Thoracic aorta (tissue), 2 donors: ENCODE data around the gene GDF7. TPM values are rescaled to one million over a fixed set of nuclear protein-coding genes. Genes with fewer than 3 reads are reported as not detected.

Experiments
- ATAC-seq: fragments of 150-250 bp; one replicate; pipeline ENCODE4 v1.8.0; 2017; ENCODE audit warnings: low read depth; ENCODE audit not compliant: insufficient number of reproducible peaks, low FRiP score
- DNase-seq: peaks from one replicate; pipeline ENCODE4 v3.0.0-alpha.2; 2020; ENCODE audit warnings: low spot score
- H3K27ac ChIP-seq, 2 donors: fragments of 200-600 bp; sonication (generic); 1 replicate in 1 of 2; 2 replicates in 1 of 2; pipeline ENCODE4 v1.5.1; 2016; ENCODE audit warnings: mild to moderate bottlenecking in 2 of 2, moderate library complexity in 2 of 2
- H3K27me3 ChIP-seq: fragments of 200-600 bp; sonication (generic); replicated peaks from 2 replicates; pipeline ENCODE4 v1.6.0; 2016; ENCODE audit warnings: mild to moderate bottlenecking; ENCODE audit not compliant: insufficient read depth
- H3K36me3 ChIP-seq: fragments of 200-600 bp; sonication (generic); one replicate; pipeline ENCODE4 v1.5.1; 2016
- H3K4me1 ChIP-seq, 2 donors: fragments of 200-600 bp; sonication (generic); 1 replicate in 1 of 2; 2 replicates in 1 of 2; pipeline versions ENCODE4 v1.5.1 to v1.6.0; 2016; ENCODE audit warnings: low read depth in 2 of 2, mild to moderate bottlenecking in 1 of 2; ENCODE audit not compliant: control insufficient read depth in 1 of 2
- H3K4me3 ChIP-seq: fragments of 200-600 bp; sonication (generic); 2 replicates; pipeline ENCODE4 v1.5.1; 2016; ENCODE audit warnings: mild to moderate bottlenecking
- H3K9me3 ChIP-seq: fragments of 200-600 bp; sonication (generic); 2 replicates; pipeline ENCODE4 v1.5.1; 2016
- total RNA-seq, 2 donors: library from RNA; depleted of rRNA; stranded (reverse); fragments of >200 nt; gene quantifications; one replicate each; pipeline versions ENCODE4 v1.1.0 to v1.2.3, GENCODE V29; 2016
- TF ChIP-seq, protein P1 (sequence below): fragments of 200-600 bp; sonication (generic); IDR thresholded peaks from one replicate; pipeline ENCODE4 v1.5.1; 2019; ENCODE audit warnings: antibody characterized with exemption

The GDF7 gene
- total RNA-seq, 2 donors from 2014 or later = 39.7 to 40.7 TPM

DNA sequence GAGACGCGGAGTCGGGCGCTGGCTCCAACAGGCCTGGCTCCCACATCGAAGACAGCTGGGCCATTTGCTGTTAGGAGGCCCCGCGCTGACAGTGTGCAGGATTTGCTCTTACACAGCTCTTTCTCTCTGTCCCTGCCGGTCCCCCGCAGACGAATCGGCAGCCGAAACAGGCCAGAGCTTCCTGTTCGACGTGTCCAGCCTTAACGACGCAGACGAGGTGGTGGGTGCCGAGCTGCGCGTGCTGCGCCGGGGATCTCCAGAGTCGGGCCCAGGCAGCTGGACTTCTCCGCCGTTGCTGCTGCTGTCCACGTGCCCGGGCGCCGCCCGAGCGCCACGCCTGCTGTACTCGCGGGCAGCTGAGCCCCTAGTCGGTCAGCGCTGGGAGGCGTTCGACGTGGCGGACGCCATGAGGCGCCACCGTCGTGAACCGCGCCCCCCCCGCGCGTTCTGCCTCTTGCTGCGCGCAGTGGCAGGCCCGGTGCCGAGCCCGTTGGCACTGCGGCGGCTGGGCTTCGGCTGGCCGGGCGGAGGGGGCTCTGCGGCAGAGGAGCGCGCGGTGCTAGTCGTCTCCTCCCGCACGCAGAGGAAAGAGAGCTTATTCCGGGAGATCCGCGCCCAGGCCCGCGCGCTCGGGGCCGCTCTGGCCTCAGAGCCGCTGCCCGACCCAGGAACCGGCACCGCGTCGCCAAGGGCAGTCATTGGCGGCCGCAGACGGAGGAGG lies 3.5 kb downstream of the GDF7 start:
- DNase-seq (no peak), ATAC-seq (no peak)
- H3K4me1 ChIP-seq = peaks cover 12 to 74% of the 10 kb centered on the region in 2 donors
- H3K9me3 ChIP-seq = no peaks in the 10 kb centered on the region
- no peak overlapping the region for H3K4me3 ChIP-seq
- H3K27me3 ChIP-seq = no peaks in the 10 kb centered on the region
- H3K36me3 ChIP-seq = peaks cover 13% of the 10 kb centered on the region
- H3K27ac ChIP-seq = no peak overlapping the region
- TF ChIP-seq, protein P1, sequence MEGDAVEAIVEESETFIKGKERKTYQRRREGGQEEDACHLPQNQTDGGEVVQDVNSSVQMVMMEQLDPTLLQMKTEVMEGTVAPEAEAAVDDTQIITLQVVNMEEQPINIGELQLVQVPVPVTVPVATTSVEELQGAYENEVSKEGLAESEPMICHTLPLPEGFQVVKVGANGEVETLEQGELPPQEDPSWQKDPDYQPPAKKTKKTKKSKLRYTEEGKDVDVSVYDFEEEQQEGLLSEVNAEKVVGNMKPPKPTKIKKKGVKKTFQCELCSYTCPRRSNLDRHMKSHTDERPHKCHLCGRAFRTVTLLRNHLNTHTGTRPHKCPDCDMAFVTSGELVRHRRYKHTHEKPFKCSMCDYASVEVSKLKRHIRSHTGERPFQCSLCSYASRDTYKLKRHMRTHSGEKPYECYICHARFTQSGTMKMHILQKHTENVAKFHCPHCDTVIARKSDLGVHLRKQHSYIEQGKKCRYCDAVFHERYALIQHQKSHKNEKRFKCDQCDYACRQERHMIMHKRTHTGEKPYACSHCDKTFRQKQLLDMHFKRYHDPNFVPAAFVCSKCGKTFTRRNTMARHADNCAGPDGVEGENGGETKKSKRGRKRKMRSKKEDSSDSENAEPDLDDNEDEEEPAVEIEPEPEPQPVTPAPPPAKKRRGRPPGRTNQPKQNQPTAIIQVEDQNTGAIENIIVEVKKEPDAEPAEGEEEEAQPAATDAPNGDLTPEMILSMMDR = no peak

DNA sequence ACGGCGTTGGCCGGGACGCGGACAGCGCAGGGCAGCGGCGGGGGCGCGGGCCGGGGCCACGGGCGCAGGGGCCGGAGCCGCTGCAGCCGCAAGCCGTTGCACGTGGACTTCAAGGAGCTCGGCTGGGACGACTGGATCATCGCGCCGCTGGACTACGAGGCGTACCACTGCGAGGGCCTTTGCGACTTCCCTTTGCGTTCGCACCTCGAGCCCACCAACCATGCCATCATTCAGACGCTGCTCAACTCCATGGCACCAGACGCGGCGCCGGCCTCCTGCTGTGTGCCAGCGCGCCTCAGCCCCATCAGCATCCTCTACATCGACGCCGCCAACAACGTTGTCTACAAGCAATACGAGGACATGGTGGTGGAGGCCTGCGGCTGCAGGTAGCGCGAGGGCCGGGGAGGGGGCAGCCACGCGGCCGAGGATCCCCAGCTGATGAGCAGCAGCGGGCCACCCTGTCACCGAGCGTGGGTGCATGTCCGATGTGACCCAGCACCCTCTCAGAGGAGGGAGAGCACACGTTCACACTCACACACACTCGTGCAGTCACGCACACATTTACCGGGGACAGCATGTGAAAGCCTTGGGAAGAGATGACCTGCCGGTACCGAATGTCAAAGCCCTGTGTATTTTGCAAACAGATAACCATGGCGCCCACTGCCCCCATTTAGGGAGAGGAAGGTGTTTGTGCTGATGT lies 4.2 kb downstream of the GDF7 start:
- H3K4me1 ChIP-seq = peaks cover 19 to 78% of the 10 kb centered on the region in 2 donors
- no peak for ATAC-seq
- peaks cover 13% of the 10 kb centered on the region for H3K36me3 ChIP-seq
- H3K27me3 ChIP-seq = no peaks in the 10 kb centered on the region
- H3K27ac ChIP-seq = no peak overlapping the region
- no peaks in the 10 kb centered on the region for H3K9me3 ChIP-seq
- TF ChIP-seq, protein P1 = no peak
- no peak overlapping the region for H3K4me3 ChIP-seq
- no peak for DNase-seq

DNA sequence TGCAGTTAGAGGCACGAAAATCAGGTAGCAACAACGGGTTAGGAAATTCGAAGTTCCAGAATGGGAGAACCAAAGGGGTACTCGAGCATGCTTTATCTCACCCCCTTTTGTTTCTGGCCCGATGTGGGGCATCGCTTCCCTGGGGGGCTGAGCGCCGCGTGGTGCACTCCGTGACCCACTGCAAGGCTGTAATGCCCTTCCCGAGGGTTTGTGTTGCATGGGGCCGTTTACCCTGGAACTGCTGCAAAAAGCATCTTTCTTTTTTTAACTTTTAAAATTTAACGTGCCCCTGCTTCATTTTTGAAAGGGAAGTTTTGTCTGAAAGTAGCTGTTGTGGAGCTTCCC lies 4.8 kb downstream of the GDF7 start:
- Histone ChIP-seq H3K4me1 (peaks cover 24 to 83% of the 10 kb centered on the region in 2 donors), H3K27me3 (no peaks in the 10 kb centered on the region), H3K27ac (no peak overlapping the region), H3K4me3 (no peak overlapping the region), H3K9me3 (no peaks in the 10 kb centered on the region), H3K36me3 (peaks cover 13% of the 10 kb centered on the region)
- no peak for ATAC-seq
- TF ChIP-seq, protein P1 = no peak
- DNase-seq = no peak

DNA sequence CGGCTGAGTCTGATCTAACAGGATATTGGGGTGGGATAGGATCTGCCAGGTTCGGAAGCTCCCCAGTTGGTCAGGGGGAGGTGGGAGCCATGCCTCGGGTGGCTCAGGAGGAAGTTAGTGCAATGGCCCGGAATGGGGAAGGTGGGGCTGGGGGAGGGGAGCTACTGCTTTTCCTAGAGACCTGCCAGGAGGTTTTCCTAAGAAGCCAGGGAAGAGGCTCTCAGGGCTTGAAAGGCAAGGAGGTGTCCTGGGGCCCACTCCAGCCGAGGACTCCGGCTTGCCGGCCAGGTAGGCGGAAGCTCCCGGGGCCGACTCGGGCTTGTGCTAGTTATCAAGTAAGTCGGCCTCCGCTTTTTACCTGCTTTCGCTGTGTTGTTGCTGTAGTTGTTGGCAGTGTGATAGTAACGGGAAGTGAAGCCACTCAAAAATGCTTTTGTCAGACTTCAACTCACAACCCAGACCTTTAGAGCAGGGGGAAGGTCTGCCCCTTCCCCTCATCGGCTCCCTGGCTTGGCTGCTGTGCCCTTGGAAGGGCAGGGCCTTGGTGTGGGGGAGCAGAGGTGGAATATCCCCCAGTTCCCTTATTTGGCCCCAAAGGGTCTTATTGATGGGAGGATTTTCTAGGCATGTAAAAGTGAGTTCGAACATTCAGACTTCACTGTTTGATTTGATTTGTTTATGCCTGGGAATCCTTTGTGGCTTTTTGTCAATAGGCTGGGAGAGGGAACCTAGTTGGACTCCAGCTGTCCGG lies 5.4 kb downstream of the GDF7 start:
- Histone ChIP-seq H3K36me3 (peaks cover 13% of the 10 kb centered on the region), H3K27ac (peak overlapping the region; percentile 23 to 81), H3K9me3 (no peaks in the 10 kb centered on the region), H3K4me1 (peaks cover 30 to 89% of the 10 kb centered on the region in 2 donors), H3K4me3 (no peak overlapping the region), H3K27me3 (no peaks in the 10 kb centered on the region)
- DNase-seq (no peak), ATAC-seq (no peak)
- TF ChIP-seq, protein P1 = no peak
